ENCODE measurements around the gene FRMPD4. TPM values are rescaled to one million over a fixed set of nuclear protein-coding genes. Genes with fewer than 3 reads are reported as not detected.

Gene FRMPD4
- total RNA-seq, 1 experiment from 2014 or later: not detected

DNA sequence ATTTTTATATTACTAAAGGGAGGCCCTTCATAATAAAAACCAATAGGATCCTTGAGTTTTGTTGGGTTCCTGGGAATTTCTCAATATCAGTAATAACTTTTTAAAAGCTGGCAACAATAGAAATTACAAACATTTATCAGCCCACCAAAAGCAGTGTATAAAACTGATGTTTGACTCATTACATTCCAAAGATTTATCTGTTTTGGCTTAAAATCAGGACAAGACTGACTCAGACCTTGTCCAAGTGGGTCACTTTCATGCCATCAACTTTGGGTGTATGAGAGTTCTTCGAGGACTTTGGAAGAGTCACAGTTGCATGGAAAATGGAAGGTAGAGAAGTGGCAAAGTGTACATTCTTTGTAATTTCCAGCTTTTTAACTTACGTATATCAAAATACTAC lies 102.8 kb downstream of the FRMPD4 start:
- Mint-ChIP-seq H3K9me3 (ENCODE audit: unreplicated experiment) (no peaks in the 10 kb centered on the region), H3K36me3 (ENCODE audit: insufficient read depth, unreplicated experiment) (no peaks in the 10 kb centered on the region), H3K27me3 (ENCODE audit: insufficient read depth, unreplicated experiment) (no peaks in the 10 kb centered on the region), H3K4me3 (ENCODE audit: unreplicated experiment) (no peak overlapping the region), H3K27ac (ENCODE audit: unreplicated experiment) (no peak overlapping the region), H3K4me1 (ENCODE audit: low read depth, unreplicated experiment) (no peaks in the 10 kb centered on the region)
- ChIA-PET POLR2A (no interaction called here), CTCF (no interaction called here)
- DNase-seq: no peak
- H3K4me1 ChIP-seq: no peaks in the 10 kb centered on the region
- TF ChIP-seq, protein P1, sequence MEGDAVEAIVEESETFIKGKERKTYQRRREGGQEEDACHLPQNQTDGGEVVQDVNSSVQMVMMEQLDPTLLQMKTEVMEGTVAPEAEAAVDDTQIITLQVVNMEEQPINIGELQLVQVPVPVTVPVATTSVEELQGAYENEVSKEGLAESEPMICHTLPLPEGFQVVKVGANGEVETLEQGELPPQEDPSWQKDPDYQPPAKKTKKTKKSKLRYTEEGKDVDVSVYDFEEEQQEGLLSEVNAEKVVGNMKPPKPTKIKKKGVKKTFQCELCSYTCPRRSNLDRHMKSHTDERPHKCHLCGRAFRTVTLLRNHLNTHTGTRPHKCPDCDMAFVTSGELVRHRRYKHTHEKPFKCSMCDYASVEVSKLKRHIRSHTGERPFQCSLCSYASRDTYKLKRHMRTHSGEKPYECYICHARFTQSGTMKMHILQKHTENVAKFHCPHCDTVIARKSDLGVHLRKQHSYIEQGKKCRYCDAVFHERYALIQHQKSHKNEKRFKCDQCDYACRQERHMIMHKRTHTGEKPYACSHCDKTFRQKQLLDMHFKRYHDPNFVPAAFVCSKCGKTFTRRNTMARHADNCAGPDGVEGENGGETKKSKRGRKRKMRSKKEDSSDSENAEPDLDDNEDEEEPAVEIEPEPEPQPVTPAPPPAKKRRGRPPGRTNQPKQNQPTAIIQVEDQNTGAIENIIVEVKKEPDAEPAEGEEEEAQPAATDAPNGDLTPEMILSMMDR (IDR thresholded peaks at IDR 0.05; ENCODE audit: insufficient read depth in 1 of 2, low read depth in 1 of 2, low read length in 1 of 2, severe bottlenecking in 1 of 2, unreplicated experiment in 1 of 2): no peak
- intact Hi-C loops (cut with micrococcal nuclease; ENCODE audit: unreplicated experiment): no loop called here
- H3K27me3 ChIP-seq (replicated peaks; ENCODE audit: control insufficient read depth, insufficient read depth, low read length): no peaks in the 10 kb centered on the region
- no peaks in the 10 kb centered on the region for H3K36me3 ChIP-seq (ENCODE audit: control insufficient read depth, insufficient read depth, low read length)
- BruUV-seq (replicated peaks): no TSS peak
- H3K9me3 ChIP-seq: no peaks in the 10 kb centered on the region
- no peak overlapping the region for H3K4me3 ChIP-seq (ENCODE audit: low read depth, low read length)

DNA sequence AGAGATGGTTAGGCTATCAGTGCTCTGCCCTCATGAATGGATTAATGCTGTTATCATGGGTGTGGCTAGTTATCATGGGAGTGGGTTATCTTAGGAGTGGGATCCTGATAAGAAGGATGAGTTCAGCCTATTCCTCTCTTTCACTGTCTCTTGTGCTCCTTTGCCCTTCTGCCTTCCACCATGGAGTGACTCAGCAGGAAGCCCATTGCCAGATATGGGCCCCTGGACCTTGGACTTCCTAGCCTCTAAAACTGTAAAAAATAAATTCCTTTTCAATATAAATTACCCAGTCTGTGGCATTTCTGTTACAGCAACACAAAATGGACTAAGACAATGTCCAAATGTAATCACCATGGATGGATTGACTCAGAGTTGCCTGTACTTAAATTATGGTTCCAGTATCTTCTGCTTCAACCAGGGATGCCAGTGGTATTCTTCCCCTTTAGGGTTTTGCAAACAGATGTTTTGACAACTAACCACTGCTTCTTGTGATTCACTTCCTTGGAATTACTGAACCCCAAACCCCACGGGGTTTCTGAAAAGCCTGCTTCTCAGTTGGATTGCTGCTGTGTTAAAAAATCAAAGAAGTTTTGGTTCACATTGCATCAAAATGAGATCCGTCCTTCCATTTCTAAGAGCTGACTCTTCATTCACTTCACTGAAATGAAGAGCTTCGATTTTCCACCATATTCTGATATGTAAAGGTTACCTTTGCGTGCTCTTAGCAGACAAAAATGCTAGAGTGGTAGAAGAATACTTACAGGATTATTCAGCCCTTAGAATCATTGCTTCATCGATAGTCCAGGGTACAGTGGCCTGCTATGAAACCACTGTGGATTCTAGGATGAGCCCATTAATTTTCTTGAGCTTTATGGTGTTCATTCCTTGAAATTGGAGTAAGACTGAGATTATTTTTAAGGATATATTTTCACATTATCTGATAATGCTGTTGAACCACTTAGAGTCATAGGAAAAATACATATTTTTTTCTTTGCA lies 107.7 kb downstream of the FRMPD4 start:
- TF ChIP-seq, protein P1 (IDR thresholded peaks at IDR 0.05; ENCODE audit: insufficient read depth in 1 of 2, low read depth in 1 of 2, low read length in 1 of 2, severe bottlenecking in 1 of 2, unreplicated experiment in 1 of 2): no peak
- no peaks in the 10 kb centered on the region for H3K36me3 ChIP-seq (ENCODE audit: control insufficient read depth, insufficient read depth, low read length)
- no peaks in the 10 kb centered on the region for H3K9me3 ChIP-seq
- H3K4me3 ChIP-seq (ENCODE audit: low read depth, low read length): no peak overlapping the region
- Mint-ChIP-seq H3K4me1 (ENCODE audit: low read depth, unreplicated experiment) (no peaks in the 10 kb centered on the region), H3K27me3 (ENCODE audit: insufficient read depth, unreplicated experiment) (no peaks in the 10 kb centered on the region), H3K9me3 (ENCODE audit: unreplicated experiment) (no peaks in the 10 kb centered on the region), H3K27ac (ENCODE audit: unreplicated experiment) (no peak overlapping the region), H3K4me3 (ENCODE audit: unreplicated experiment) (no peak overlapping the region), H3K36me3 (ENCODE audit: insufficient read depth, unreplicated experiment) (no peaks in the 10 kb centered on the region)
- ChIA-PET CTCF (no interaction called here), POLR2A (no interaction called here)
- H3K4me1 ChIP-seq: no peaks in the 10 kb centered on the region
- peak; percentile 1 to 32 for DNase-seq
- no TSS peak for BruUV-seq (replicated peaks)
- intact Hi-C loops (cut with micrococcal nuclease; ENCODE audit: unreplicated experiment): no loop called here
- H3K27me3 ChIP-seq (replicated peaks; ENCODE audit: control insufficient read depth, insufficient read depth, low read length): no peaks in the 10 kb centered on the region

DNA sequence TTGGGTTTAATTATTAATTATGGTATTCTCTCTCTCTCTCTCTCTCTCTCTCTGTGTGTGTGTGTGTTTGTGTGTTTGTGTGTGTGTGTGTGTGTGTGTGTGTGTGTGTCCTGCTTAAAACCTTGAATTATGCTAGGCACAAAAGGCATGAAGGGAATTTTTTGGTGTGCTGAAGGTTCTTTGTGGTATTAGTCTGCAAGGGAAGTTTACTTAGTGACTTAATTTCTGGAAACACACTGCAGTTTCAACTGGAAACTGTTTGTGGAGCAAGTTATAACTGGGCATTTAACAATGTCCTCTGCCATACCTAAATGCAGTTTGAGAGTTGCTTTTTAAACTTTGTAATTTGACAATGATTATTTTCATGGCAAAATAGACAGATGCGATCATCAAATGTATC lies 111.7 kb downstream of the FRMPD4 start:
- intact Hi-C loops (cut with micrococcal nuclease; ENCODE audit: unreplicated experiment): no loop called here
- H3K4me3 ChIP-seq (ENCODE audit: low read depth, low read length): no peak overlapping the region
- H3K27ac Mint-ChIP-seq (ENCODE audit: unreplicated experiment): no peak overlapping the region
- H3K9me3 ChIP-seq: no peaks in the 10 kb centered on the region
- H3K4me3 Mint-ChIP-seq (ENCODE audit: unreplicated experiment): no peak overlapping the region
- H3K4me1 Mint-ChIP-seq (ENCODE audit: low read depth, unreplicated experiment): no peaks in the 10 kb centered on the region
- DNase-seq: no peak
- H3K27me3 Mint-ChIP-seq (ENCODE audit: insufficient read depth, unreplicated experiment): peaks cover 3% of the 10 kb centered on the region
- BruUV-seq (replicated peaks): no TSS peak
- no peaks in the 10 kb centered on the region for H3K9me3 Mint-ChIP-seq (ENCODE audit: unreplicated experiment)
- no peaks in the 10 kb centered on the region for H3K27me3 ChIP-seq (replicated peaks; ENCODE audit: control insufficient read depth, insufficient read depth, low read length)
- POLR2A ChIA-PET: no interaction called here
- H3K4me1 ChIP-seq: no peaks in the 10 kb centered on the region
- no peaks in the 10 kb centered on the region for H3K36me3 ChIP-seq (ENCODE audit: control insufficient read depth, insufficient read depth, low read length)
- CTCF ChIA-PET: no interaction called here
- no peaks in the 10 kb centered on the region for H3K36me3 Mint-ChIP-seq (ENCODE audit: insufficient read depth, unreplicated experiment)
- TF ChIP-seq, protein P1 (IDR thresholded peaks at IDR 0.05; ENCODE audit: insufficient read depth in 1 of 2, low read depth in 1 of 2, low read length in 1 of 2, severe bottlenecking in 1 of 2, unreplicated experiment in 1 of 2): no peak
